Cortex of kidney (tissue), 1 donor: ENCODE measurements around the gene RXFP4.

Source experiments
- DNase-seq: peaks from one replicate; lab custom pipeline; 2025; lab: John Stamatoyannopoulos, UW

Gene RXFP4

DNA sequence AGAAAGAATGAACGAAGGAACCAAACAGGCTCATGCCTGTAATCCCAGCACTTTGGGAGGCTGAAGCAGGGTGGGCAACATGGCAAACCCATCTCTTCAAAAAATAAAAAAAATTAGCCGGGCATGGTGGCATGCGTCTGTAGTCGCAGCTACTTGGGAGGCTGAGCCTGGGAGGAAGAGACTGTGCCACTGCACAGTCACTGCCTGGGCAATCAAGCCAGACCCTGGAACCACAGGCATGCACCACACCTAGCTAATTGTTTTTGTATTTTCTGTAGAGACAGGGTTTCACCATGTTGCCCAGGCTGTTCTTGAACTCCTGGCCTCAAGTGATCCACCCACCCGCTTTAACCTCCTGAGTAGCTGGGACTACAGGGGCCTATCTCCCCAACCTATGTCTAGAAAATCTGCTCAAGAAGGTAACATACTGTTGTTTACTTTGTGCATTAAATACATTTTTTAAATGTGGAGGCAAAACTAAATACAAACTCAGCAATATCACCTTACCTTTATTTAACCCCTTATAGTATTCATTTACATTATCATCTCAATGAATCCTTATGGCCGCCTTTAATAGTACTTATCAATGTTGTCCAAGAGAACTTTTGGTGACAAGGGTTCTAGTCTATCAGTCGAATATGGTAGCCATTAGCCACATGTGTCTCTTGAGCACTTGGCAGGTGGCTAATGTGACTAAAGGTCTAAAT is 10.0 kb upstream of the RXFP4 start:
- DNase-seq, result no peak

- no peak for DNase-seq
Measured at GRCh38 chr1:155932081-155932480, 9.4 kb upstream of the RXFP4 start.

- DNase-seq, result no peak
Measured at GRCh38 chr1:155932487-155932886, 9.0 kb upstream of the RXFP4 start.

GRCh38 chr1:155933591-155934096 is 7.8 kb upstream of the RXFP4 start:
- DNase-seq, result no peak

DNA sequence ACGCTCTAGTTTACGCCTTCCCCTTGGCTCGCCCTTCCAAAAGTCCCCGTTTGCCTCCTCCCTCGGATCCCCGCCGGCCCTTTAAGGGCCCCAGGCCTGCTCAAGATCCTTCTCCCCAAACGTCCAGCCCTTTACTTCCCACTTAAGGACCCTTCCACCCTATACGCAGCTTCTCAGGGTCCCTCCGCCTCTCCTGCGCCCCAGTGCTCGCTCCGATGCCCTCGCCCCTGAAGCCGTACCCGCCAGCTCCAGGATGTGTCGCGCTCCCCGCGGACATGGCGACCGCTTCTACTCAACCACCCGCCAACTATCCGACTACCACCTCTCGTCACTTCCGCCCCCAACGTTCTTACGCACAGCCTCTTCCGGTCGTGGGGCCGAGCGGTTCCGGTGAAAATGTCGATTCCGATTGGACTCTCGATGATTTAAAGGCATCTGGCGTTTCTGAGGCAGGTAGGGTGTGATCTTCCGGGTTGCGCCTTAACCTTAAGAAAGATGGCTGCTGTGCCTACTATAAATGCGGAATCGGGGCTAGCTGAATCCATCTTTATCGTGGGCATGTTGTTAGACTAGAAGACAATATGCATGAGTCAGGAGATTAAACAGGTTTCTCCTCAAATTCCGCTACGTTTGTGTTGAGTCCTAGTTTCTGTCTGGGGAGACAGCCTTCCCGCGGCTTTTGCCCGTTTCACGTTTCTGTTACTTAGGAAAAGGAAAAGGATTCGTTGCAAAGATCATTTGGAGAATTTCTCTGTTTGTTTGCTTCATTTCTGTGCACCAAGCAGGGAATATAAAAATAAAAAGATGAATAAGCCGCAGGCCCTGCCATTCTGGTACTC is 7.1 kb upstream of the RXFP4 start, which contains the start of gene KHDC4:
Gene KHDC4, minus strand, starts transcription at position 317 of the 839 bp plus-strand sequence. Its CDS starts 40 bp downstream, at position 277.
- DNase-seq, result no peak

- no peak for DNase-seq
Measured at GRCh38 chr1:155934936-155935590, 6.4 kb upstream of the RXFP4 start.

- DNase-seq, result no peak
Measured at GRCh38 chr1:155938220-155938627, 3.2 kb upstream of the RXFP4 start.

GRCh38 chr1:155940482-155940992 is 901 bp upstream of the RXFP4 start:
- no peak for DNase-seq

GRCh38 chr1:155941845-155942531 is 550 bp downstream of the RXFP4 start:
- no peak for DNase-seq

DNA sequence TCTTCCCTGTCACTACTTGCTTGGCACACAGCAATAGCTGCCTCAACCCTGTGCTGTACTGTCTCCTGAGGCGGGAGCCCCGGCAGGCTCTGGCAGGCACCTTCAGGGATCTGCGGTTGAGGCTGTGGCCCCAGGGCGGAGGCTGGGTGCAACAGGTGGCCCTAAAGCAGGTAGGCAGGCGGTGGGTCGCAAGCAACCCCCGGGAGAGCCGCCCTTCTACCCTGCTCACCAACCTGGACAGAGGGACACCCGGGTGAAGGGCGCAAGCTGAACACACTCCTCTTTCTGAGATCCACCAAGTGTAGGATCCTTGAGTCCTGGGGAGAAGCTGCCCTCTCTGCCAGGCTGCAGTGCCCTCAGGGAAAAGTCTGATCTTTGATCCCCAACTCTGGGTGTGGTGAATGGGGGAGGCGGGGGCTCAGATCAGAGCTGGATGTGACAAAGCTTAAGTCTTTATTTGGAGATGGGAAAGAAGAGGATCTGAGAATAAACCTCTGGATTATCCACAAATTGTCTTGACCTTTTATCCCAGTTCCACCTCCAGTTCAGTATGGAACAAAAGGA is 1.2 kb downstream of the RXFP4 start:
- no peak for DNase-seq

GRCh38 chr1:155944444-155944799 is 3.0 kb downstream of the RXFP4 start:
- DNase-seq, result no peak

- no peak for DNase-seq
Measured at GRCh38 chr1:155946633-155947219, 5.3 kb downstream of the RXFP4 start.

DNA sequence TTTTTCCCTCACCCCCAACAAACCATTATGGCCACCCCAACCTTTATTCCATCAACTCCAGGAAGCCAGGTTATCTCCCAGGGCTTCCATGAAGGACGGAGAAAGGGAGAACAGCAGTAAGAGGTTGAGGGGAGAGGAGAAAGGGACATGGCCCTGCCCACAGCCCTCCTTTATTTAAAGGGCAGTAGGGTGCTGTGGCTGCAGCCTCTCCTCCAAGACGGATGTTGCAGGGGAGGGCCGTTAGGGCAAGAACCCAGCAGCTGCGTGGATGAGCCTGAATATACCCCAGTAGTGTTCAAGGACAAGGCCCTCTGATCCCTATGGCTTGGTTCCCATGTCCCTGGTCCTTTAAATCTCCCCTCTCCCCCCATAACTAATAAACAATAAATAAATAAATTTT is 5.9 kb downstream of the RXFP4 start:
- no peak for DNase-seq

GRCh38 chr1:155947741-155948140 is 6.3 kb downstream of the RXFP4 start:
- DNase-seq, result no peak

DNA sequence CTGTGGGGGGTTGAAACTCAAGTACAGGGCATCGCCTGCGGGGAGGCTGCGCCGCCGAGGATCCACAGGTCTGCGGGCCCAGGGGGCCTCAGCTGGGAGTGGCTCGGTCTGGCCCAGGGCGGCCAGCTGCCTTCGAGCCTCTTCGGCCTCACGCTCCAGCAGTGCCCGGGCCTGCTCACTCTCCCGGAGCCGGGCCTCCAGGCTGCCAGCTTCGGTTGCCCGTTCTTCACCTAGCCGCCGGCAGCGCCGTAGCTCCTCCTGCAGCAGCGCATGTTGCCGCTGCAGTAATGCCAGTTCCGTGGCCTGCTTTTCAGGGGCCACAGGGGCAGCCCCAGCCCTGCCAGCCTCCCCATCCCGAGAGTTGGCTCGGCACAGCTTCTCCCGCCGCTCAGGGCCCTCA is 9.4 kb downstream of the RXFP4 start:
- DNase-seq, result no peak

DNA sequence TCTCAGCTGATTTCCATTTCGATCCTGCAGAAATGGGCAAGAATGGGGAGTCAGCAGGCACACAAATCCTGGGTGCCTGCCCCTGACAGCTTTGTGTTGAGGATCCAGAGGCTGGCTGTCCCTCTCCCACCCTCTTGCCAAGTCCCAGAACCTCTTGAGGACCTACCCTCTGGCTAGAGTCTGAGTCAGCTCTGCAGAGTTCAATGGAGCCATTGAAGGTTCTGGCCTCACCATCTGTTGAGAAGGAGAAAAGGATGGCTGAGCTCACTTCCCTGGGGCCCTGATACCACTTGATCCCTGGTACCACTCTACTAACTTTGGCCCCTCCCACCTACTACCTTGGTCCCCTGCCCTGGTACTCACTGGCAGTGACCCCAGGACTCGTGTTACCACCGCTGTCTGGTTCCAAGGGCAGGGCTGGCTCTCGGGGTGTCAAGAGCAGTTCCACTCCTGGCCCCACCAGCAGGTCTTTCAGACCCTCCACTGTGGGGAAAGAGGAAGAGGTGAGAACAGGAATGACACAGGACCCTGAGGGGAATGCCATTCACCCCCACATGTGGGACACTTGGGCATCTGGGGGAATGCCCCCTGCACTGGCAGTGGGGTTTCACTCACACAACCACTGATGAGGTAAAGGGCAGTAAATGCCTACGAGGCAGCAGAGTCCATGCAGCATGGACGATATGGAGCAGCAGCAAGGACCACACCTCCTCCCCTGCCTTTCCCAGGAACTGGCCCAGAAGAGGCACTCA is 10.5 kb downstream of the RXFP4 start:
- no peak for DNase-seq

GRCh38 chr1:155952505-155952890 is 11.1 kb downstream of the RXFP4 start:
- DNase-seq, result no peak

GRCh38 chr1:155954645-155955044 is 13.2 kb downstream of the RXFP4 start:
- no peak for DNase-seq

DNA sequence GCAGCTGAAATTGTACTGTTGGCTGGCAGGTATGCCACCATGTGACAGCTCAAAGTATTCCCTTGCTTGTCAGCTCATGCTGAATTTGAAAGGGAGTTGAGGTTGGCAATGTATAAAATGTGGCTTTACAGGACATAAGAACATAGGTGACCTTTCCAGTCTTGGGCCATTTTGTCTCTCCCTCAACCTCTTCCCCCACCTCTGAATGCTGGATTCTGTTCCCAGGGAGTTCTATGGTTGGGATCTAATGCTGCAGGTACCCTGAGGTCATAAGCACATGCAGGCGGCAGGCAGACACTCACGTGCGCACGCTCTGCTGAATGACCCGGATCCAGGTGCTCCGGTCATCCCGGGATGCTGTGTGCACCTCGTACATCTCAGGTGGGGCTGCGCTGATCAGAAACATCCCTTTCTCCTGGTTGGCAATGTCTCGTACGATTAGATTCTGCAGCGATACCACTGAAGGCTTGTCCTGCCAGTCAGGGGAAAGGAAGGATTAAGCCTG is 16.0 kb downstream of the RXFP4 start:
- DNase-seq, result no peak

- DNase-seq, result no peak
Measured at GRCh38 chr1:155960081-155960745, 18.8 kb downstream of the RXFP4 start.
